GM06990 (cell line): Measurements from ENCODE around the gene DNAH17.

Experiments
- DNase-seq: peaks from one replicate; pipeline ENCODE4 v3.0.0-alpha.2; 2011; ENCODE audit not compliant: insufficient read length; ENCODE audit errors: extremely low read depth
- H3K27me3 ChIP-seq: replicated peaks from 2 replicates; pipeline ENCODE4 v1.6.0; 2011; ENCODE audit warnings: low read length; ENCODE audit not compliant: control insufficient read depth, insufficient read depth
- H3K36me3 ChIP-seq: 2 replicates; pipeline ENCODE4 v1.5.1; 2011; ENCODE audit warnings: low read length; ENCODE audit not compliant: control insufficient read depth, insufficient read depth
- H3K4me3 ChIP-seq: replicated peaks from 2 replicates; pipeline ENCODE4 v1.5.1; 2011; ENCODE audit warnings: low read depth, mild to moderate bottlenecking, control low read depth, low read length
- CTCF ChIP-seq: IDR thresholded peaks from 2 replicates; pipeline ENCODE4 v1.5.1; 2011; ENCODE audit warnings: low read length, control low read depth, mild to moderate bottlenecking, inconsistent platforms; ENCODE audit not compliant: insufficient read depth, poor library complexity, severe bottlenecking

Gene DNAH17

DNA sequence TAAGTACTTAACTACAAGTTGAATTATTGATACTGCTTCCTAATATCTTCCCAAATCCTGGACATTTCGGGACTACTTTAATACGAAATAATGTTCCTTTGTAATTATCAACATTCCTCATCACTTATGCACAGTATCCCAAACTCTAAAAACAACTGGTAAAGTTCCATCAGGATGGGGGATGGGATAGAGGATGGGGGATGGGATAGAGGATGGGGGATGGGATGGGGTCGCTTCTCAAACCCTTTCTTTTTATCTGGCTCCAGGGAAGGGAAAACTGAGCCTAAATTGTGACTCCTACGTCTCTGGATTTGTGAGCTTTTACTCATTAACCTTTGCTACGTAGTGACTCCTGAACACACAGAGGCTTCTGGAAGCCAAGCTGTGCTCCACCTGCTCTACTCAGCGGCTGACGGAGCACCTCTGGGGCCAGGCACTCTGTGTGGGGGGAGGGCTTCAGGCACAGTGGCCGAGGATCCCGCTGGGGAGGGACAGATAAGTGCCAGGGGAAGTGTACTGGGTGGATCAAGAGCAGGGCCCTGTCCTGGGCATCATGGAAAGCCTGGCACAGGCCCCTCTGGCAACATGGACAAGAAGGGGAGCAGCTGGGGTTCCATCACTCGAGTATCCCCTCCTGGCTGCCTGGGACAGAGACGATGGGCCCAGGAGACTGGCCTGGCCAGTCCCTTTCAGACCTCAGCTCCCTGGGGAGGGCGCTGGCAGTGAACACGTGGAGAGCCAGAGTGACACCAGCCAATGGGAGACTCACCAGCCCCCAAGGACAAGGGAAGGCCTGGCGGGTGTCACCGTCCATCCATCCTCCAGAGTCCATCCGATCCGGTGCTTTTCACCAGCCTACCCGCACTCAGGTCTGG is 142.5 kb downstream of the DNAH17 start:
- no peak for DNase-seq
- Histone ChIP-seq H3K4me3 (no peak overlapping the region), H3K36me3 (peaks cover 2% of the 10 kb centered on the region; the same call in 1 of the 2 replicates), H3K27me3 (no peaks in the 10 kb centered on the region; the same call in 1 of the 2 replicates)
- no peak for TF ChIP-seq CTCF

DNA sequence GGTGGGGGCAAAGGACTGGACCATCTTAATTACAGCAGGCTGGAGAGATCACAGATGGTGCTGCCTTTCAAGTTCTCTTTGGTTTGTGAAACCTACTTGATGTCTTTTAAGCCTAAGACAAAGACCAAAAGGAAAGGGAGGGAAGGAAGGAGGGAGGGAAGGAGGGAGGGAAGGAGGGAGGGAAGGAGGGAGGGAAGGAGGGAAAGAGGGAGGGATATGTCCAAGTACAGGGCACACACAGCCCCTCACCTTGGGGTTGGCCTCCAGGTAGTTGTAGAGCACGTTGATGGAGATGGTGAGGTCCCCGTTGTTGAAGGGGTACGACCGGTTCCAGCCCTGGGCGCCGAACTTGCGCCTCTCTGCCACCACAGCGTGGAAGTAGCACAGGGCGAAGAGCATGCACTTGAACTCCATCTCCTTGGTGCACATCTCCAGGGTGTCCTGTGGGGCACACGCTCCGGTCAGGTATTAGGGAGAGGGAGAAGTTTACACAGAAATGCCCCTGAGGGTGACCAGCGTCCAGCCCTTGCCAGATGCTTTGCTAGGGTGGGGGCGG is 143.3 kb downstream of the DNAH17 start:
- Histone ChIP-seq H3K36me3 (peaks cover 6% of the 10 kb centered on the region), H3K27me3 (no peaks in the 10 kb centered on the region; the same call in 1 of the 2 replicates), H3K4me3 (no peak overlapping the region)
- no peak for TF ChIP-seq CTCF
- no peak for DNase-seq

GRCh38 chr17:78433013-78433727 is 144.0 kb downstream of the DNAH17 start:
- DNase-seq = no peak
- H3K4me3 ChIP-seq = no peak overlapping the region
- H3K27me3 ChIP-seq = no peaks in the 10 kb centered on the region; the same call in 1 of the 2 replicates
- TF ChIP-seq CTCF = no peak
- peaks cover 6% of the 10 kb centered on the region for H3K36me3 ChIP-seq

DNA sequence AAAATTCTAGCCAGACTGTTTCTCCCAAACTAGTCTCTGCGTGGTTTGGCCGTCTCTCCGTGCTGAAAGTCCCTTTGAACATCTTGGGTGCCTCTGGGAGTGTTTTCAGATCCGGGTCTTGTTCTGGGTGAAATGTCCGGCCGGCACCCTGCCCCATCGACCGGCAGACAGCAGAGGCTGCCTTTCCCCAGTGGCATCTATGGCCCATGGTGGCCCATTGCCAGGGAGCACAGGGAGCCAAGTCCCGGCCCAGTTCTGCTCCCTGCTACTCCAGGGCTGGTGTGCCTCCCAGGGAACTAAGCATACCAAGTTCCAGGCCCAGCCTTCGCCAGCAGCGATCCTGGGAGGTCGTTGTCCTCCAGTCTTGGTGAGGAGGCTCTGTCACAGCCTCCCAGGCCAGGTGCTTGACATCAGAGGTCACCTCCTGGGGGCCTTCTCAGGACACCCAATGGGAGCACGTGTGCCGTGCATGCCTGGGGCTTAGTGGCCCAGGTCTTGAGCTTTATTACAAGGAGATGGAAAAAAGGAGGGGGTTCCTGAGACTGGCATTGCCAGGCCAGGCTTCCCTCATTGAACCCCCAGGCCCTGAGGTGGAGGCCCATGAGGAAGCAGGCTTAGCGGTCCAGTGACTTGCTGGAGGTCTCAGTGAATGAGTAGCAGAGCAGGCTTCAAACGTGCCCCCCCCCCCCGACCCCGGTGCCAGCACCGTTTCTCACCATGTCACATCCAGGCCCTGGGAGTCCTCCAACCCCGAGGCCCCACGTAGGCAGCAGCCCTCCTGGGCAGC is 144.8 kb downstream of the DNAH17 start:
- no peak for TF ChIP-seq CTCF
- DNase-seq = no peak
- no peaks in the 10 kb centered on the region; the same call in 1 of the 2 replicates for H3K27me3 ChIP-seq
- no peak overlapping the region for H3K4me3 ChIP-seq
- peaks cover 6% of the 10 kb centered on the region for H3K36me3 ChIP-seq

DNA sequence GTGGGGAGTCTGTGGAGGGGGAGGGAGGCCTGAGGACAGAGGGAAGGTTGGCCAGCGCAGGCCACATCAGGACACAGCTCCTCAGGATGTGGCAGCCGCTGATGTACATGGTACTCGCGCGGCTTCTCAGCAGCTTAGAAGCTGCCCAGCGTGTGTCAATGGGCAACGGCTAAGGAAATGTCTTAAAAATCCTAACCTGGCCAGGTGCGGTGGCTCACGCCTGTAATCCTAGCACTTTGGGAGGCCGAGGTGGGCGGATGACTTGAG is 145.6 kb downstream of the DNAH17 start:
- H3K36me3 ChIP-seq = peaks cover 11% of the 10 kb centered on the region
- TF ChIP-seq CTCF = no peak
- DNase-seq = no peak
- no peak overlapping the region for H3K4me3 ChIP-seq
- no peaks in the 10 kb centered on the region for H3K27me3 ChIP-seq
